GM06990 (cell line): ENCODE results near the gene ETV6.

Source experiments
- DNase-seq: peaks from one replicate; pipeline ENCODE4 v3.0.0-alpha.2; 2011; ENCODE audit not compliant: insufficient read length; ENCODE audit errors: extremely low read depth
- H3K27me3 ChIP-seq: replicated peaks from 2 replicates; pipeline ENCODE4 v1.6.0; 2011; ENCODE audit warnings: low read length; ENCODE audit not compliant: control insufficient read depth, insufficient read depth
- H3K36me3 ChIP-seq: 2 replicates; pipeline ENCODE4 v1.5.1; 2011; ENCODE audit warnings: low read length; ENCODE audit not compliant: control insufficient read depth, insufficient read depth
- H3K4me3 ChIP-seq: replicated peaks from 2 replicates; pipeline ENCODE4 v1.5.1; 2011; ENCODE audit warnings: low read depth, mild to moderate bottlenecking, control low read depth, low read length
- TF ChIP-seq, protein P1 (sequence below): IDR thresholded peaks from 2 replicates; pipeline ENCODE4 v1.5.1; 2011; ENCODE audit warnings: low read length, control low read depth, mild to moderate bottlenecking, inconsistent platforms; ENCODE audit not compliant: insufficient read depth, poor library complexity, severe bottlenecking

The ETV6 gene

DNA sequence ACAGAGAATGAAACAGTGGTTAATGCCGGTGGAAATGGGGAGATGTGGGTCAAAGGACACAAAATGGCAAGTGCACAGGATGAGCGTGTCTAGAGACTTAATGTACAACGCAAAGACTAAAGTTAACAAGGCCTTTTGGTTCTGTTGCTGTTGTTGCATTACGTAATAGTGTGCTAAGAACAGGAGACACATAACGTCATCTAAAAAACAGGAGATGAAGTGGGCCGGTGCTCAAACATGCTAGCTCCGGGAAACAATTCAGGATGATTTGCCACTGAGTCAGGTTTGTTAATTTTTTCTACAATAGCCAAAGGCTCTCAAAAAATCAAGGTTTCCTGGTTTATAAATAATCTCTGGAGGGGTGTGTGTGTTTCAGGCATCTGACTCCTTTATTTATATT, 55.5 kb downstream of the ETV6 start:
- Histone ChIP-seq H3K36me3 (peaks cover 3% of the 10 kb centered on the region; the same call in 1 of the 2 replicates), H3K4me3 (no peak overlapping the region), H3K27me3 (no peaks in the 10 kb centered on the region)
- no peak for DNase-seq
- TF ChIP-seq, protein P1, sequence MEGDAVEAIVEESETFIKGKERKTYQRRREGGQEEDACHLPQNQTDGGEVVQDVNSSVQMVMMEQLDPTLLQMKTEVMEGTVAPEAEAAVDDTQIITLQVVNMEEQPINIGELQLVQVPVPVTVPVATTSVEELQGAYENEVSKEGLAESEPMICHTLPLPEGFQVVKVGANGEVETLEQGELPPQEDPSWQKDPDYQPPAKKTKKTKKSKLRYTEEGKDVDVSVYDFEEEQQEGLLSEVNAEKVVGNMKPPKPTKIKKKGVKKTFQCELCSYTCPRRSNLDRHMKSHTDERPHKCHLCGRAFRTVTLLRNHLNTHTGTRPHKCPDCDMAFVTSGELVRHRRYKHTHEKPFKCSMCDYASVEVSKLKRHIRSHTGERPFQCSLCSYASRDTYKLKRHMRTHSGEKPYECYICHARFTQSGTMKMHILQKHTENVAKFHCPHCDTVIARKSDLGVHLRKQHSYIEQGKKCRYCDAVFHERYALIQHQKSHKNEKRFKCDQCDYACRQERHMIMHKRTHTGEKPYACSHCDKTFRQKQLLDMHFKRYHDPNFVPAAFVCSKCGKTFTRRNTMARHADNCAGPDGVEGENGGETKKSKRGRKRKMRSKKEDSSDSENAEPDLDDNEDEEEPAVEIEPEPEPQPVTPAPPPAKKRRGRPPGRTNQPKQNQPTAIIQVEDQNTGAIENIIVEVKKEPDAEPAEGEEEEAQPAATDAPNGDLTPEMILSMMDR, result no peak

- peaks cover 3% of the 10 kb centered on the region; the same call in 1 of the 2 replicates for H3K36me3 ChIP-seq
- DNase-seq, result no peak
- no peak overlapping the region for H3K4me3 ChIP-seq
- TF ChIP-seq, protein P1, result no peak
- no peaks in the 10 kb centered on the region for H3K27me3 ChIP-seq
Observed at GRCh38 chr12:11706509-11707379, 57.3 kb downstream of the ETV6 start.

DNA sequence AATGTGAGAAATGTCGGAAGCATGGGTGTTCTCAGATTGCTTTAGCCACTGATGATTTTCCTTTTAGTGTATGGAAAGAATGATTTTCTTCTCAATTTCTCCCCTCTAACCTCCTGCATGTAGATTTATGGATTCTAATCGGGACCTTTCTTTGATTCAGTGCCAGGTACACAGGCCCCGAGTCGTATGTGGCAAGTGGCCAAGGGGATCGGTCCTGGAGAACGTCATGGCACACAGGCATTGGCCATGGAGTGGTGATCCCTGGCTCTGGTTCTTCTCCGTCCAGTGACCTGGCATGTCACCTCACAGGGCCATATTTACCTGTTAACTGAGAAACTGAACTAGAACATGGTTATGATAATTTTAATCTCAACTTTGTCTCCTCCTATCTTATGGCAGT, 58.1 kb downstream of the ETV6 start:
- no peaks in the 10 kb centered on the region for H3K27me3 ChIP-seq
- TF ChIP-seq, protein P1, result no peak
- no peak overlapping the region for H3K4me3 ChIP-seq
- peaks cover 4% of the 10 kb centered on the region for H3K36me3 ChIP-seq
- no peak for DNase-seq

DNA sequence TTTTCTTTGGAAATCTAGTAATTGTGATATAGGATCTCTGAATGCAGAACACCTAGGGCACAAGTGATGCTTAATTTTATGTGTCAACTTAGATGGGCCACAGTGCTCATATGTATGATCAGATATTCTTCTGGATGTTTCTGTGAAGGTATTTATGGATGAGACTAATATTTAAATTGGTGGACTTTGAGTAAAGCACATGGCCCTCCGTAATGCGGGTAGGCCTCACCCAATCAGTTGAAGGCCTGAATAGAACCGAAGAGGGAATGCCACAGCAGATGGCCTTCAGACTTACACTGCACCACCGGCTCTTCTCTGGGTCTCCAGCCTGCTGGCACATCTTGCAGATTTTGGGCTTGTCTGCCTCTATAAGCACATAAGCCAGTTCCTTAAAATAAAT, 60.0 kb downstream of the ETV6 start:
- no peak for DNase-seq
- Histone ChIP-seq H3K36me3 (peaks cover 8% of the 10 kb centered on the region), H3K27me3 (no peaks in the 10 kb centered on the region), H3K4me3 (no peak overlapping the region)
- TF ChIP-seq, protein P1, result no peak

DNA sequence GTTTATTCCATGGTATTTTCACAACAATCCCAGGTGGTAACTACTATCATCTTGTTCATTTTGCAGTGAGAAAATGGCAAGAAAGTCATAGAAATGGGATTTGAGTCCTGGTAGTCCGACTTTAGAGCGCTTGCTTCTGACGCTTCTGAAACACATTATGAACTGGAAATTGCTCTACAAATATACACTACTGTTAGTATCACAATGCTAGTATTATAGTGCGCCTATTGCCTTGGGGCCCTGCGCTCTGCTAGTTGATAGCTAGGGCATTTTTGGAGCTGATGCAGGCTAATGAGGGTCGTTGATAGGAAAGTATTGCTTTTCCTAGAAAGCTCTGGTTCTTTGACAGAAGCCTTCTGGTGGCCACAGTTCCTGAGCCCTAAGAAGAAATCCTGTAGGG, 61.0 kb downstream of the ETV6 start:
- DNase-seq, result no peak
- H3K4me3 ChIP-seq, result no peak overlapping the region
- H3K36me3 ChIP-seq, result peaks cover 8% of the 10 kb centered on the region
- H3K27me3 ChIP-seq, result no peaks in the 10 kb centered on the region
- TF ChIP-seq, protein P1, result no peak
